ENCODE results near the gene SORT1.

The SORT1 gene

GRCh38 chr1:109434484-109434883, 36.8 kb upstream of the SORT1 start:
- TF ChIP-seq, protein P1, sequence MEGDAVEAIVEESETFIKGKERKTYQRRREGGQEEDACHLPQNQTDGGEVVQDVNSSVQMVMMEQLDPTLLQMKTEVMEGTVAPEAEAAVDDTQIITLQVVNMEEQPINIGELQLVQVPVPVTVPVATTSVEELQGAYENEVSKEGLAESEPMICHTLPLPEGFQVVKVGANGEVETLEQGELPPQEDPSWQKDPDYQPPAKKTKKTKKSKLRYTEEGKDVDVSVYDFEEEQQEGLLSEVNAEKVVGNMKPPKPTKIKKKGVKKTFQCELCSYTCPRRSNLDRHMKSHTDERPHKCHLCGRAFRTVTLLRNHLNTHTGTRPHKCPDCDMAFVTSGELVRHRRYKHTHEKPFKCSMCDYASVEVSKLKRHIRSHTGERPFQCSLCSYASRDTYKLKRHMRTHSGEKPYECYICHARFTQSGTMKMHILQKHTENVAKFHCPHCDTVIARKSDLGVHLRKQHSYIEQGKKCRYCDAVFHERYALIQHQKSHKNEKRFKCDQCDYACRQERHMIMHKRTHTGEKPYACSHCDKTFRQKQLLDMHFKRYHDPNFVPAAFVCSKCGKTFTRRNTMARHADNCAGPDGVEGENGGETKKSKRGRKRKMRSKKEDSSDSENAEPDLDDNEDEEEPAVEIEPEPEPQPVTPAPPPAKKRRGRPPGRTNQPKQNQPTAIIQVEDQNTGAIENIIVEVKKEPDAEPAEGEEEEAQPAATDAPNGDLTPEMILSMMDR (IDR thresholded peaks at IDR 0.05; ENCODE audit: low read depth, low read length): no peak
- no peaks in the 10 kb centered on the region for H3K27me3 ChIP-seq (ENCODE audit: insufficient read depth, low read depth, severe bottlenecking)
- H3K4me3 ChIP-seq (ENCODE audit: low read depth, low read length): no peak overlapping the region
- peaks cover 12% of the 10 kb centered on the region for H3K9me3 ChIP-seq (ENCODE audit: severe bottlenecking)
- H3K27ac ChIP-seq: no peak overlapping the region
- H3K36me3 ChIP-seq: no peaks in the 10 kb centered on the region
- DNase-seq: no peak

DNA sequence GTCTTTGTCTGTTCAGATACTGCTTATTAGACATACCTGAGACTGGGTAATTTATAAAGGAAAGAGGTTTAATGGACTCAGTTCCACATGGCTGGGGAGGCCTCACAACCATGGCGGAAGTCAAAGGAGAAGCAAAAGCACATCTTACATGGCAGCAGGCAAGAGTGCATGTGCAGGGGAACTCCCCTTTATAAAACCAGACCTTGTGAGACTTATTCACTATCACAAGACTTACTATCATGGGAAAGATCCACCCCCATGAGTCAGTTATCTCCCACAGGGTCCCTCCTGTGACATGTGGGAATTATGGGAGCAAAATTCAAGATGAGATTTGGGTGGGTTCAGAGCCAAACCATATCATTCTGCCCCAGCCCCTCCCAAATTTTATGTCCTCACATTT, 35.6 kb upstream of the SORT1 start:
- TF ChIP-seq, protein P1 (IDR thresholded peaks at IDR 0.05; ENCODE audit: low read depth, low read length): no peak
- H3K27me3 ChIP-seq (ENCODE audit: insufficient read depth, low read depth, severe bottlenecking): no peaks in the 10 kb centered on the region
- H3K4me3 ChIP-seq (ENCODE audit: low read depth, low read length): no peak overlapping the region
- no peaks in the 10 kb centered on the region for H3K36me3 ChIP-seq
- no peak overlapping the region for H3K27ac ChIP-seq
- no peak for DNase-seq
- peaks cover 12% of the 10 kb centered on the region for H3K9me3 ChIP-seq (ENCODE audit: severe bottlenecking)

DNA sequence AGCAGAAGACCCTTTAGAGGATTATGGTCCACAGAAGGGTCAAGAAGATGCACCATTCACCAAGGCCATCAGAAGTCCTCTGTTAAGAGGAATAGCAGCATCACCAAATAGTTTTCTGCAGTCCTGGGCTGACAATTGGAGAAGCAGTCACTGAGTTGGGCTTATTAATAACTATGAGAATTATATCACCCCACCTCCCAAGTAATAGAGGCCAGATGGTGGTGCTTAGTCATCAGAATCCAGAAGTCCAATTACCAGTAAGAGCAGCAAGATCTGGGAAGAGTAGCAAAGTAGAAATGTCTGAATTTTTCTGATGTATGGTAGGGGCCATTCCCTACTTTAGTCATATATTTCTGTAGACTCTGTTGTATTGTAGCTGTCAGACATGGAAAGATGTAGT, 34.6 kb upstream of the SORT1 start:
- TF ChIP-seq, protein P1 (IDR thresholded peaks at IDR 0.05; ENCODE audit: low read depth, low read length): no peak
- Histone ChIP-seq H3K27ac (no peak overlapping the region), H3K36me3 (no peaks in the 10 kb centered on the region), H3K9me3 (ENCODE audit: severe bottlenecking) (peaks cover 12% of the 10 kb centered on the region), H3K4me3 (ENCODE audit: low read depth, low read length) (no peak overlapping the region), H3K27me3 (ENCODE audit: insufficient read depth, low read depth, severe bottlenecking) (no peaks in the 10 kb centered on the region)
- no peak for DNase-seq

DNA sequence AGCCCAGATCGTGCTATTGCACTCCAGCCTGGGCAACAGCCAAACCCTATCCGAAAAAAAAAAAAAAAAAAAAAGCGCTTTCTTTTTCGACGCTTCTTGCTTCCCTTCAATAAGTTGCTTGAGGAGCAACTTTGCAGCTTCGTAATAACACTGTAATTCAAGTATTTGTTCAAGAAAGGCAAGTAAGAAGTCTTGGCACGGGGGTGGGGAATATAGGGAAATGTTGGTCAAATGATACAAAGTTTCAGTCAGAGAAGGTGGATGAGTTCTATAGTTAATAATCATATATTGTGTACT, 29.4 kb upstream of the SORT1 start:
- H3K27ac ChIP-seq: peak overlapping the region; percentile 77

GRCh38 chr1:109426281-109427170, 28.8 kb upstream of the SORT1 start, which contains the start of gene PSMA5:
TSS of gene PSMA5 (minus strand) at chr1:109426448. CDS start at chr1:109426330, 118 bp downstream.
- peaks cover 2% of the 10 kb centered on the region for H3K36me3 ChIP-seq
- H3K9me3 ChIP-seq (ENCODE audit: severe bottlenecking): no peaks in the 10 kb centered on the region
- no peaks in the 10 kb centered on the region for H3K27me3 ChIP-seq (ENCODE audit: insufficient read depth, low read depth, severe bottlenecking)
- DNase-seq: peak; percentile 99
- peak within 1 kb of the TSS; percentile 77 for H3K27ac ChIP-seq
- peak within 1 kb of the TSS; percentile 81 for H3K4me3 ChIP-seq (ENCODE audit: low read depth, low read length)
- TF ChIP-seq, protein P1 (IDR thresholded peaks at IDR 0.05; ENCODE audit: low read depth, low read length): no peak

More for the DNA sequence above, 29.4 kb upstream of the SORT1 start:
- Histone ChIP-seq H3K27me3 (ENCODE audit: insufficient read depth, low read depth, severe bottlenecking) (no peaks in the 10 kb centered on the region), H3K36me3 (no peaks in the 10 kb centered on the region; the same call in 1 of the 2 replicates), H3K9me3 (ENCODE audit: severe bottlenecking) (no peaks in the 10 kb centered on the region), H3K4me3 (ENCODE audit: low read depth, low read length) (peak overlapping the region; percentile 81)
- no peak for DNase-seq
- TF ChIP-seq, protein P1 (IDR thresholded peaks at IDR 0.05; ENCODE audit: low read depth, low read length): no peak

All from WERI-Rb-1 (cell line).